Stomach (tissue), 9 donors: ENCODE data around the gene GALNT17. TPM values are rescaled to one million over a fixed set of nuclear protein-coding genes. Genes with fewer than 3 reads are reported as not detected.

Experiments used
- DNase-seq, 2 donors: peaks; one replicate each; pipeline versions ENCODE4 v3.0.0 to v3.0.0-alpha.2; 2013 to 2019
- H3K27ac ChIP-seq, 5 donors: fragments of 200-600 bp in 4 of 5; sonication (generic) in 4 of 5; one replicate each; pipeline ENCODE4 v1.5.1; 2013 to 2019; ENCODE audit warnings: mild to moderate bottlenecking in 1 of 5, moderate library complexity in 1 of 5
- H3K27me3 ChIP-seq, 3 donors: fragments of 200-600 bp; sonication (generic); one replicate each; pipeline ENCODE4 v1.5.1; 2017 to 2019; ENCODE audit warnings: mixed run types in 1 of 3
- H3K36me3 ChIP-seq, 4 donors: fragments of 200-600 bp; sonication (generic); 1 replicate in 3 of 4; 2 replicates in 1 of 4; pipeline ENCODE4 v1.5.1; 2016 to 2019
- H3K4me1 ChIP-seq, 4 donors: fragments of 200-600 bp; sonication (generic); one replicate each; pipeline ENCODE4 v1.5.1; 2016 to 2019
- H3K4me3 ChIP-seq, 4 donors: fragments of 200-600 bp; sonication (generic) in 3 of 4; one replicate each; pipeline ENCODE4 v1.5.1; 2016 to 2019; ENCODE audit warnings: mild to moderate bottlenecking in 1 of 4
- H3K9me3 ChIP-seq, 4 donors: fragments of 200-600 bp; sonication (generic); one replicate each; pipeline ENCODE4 v1.5.1; 2016 to 2019
- EP300 ChIP-seq: sonication (generic); formaldehyde crosslinking; IDR thresholded peaks from one replicate; pipeline ENCODE4 v1.6.1; 2017; ENCODE audit warnings: antibody characterized with exemption
- POLR2A ChIP-seq, 4 donors: fragments of 450-650 bp; IDR thresholded peaks; one replicate each; pipeline ENCODE4 v1.6.1; 2016; ENCODE audit warnings: antibody characterized with exemption in 4 of 4, control low read depth in 2 of 4, mild to moderate bottlenecking in 1 of 4, moderate library complexity in 1 of 4
- POLR2AphosphoS5 ChIP-seq, 3 donors: sonication (generic); formaldehyde crosslinking; IDR thresholded peaks; one replicate each; pipeline ENCODE4 v1.6.1; 2016; ENCODE audit warnings: antibody characterized with exemption in 3 of 3
- WGBS, 5 donors: extraction: QIAGEN DNeasy Blood & Tissue Kit in 3 of 5; methylation state at CpG; one replicate each; pipeline versions ENCODE4 v1.1.5 to v1.1.7; 2013 to 2018; 5-methylcytosine and 5-hydroxymethylcytosine counted together
- intact Hi-C: fragments of 100-400 bp; cut with DNase I; formaldehyde crosslinking; loops from one replicate; pipeline ENCODE4 v1.15.1; 2023; ENCODE audit warnings: low total_unique reads
- polyA plus RNA-seq, 3 donors: library from polyadenylated mRNA; stranded (reverse); fragments of 200-250 nt; gene quantifications; one replicate each; pipeline ENCODE4 v1.2.3, GENCODE V29; 2013
- total RNA-seq, 5 donors: library from RNA; depleted of rRNA; stranded (reverse); fragments of >200 nt; gene quantifications; one replicate each; pipeline versions ENCODE4 v1.1.0 to v1.2.3, GENCODE V29; 2014 to 2016
- TF ChIP-seq, protein P1 (sequence below), 7 experiments: fragments of 450-650 bp in 4 of 7; fragments of 200-600 bp in 3 of 7; sonication (generic) in 3 of 7; IDR thresholded peaks; one replicate each; pipeline ENCODE4 v1.5.1; 2016 to 2019; ENCODE audit warnings: antibody characterized with exemption in 7 of 7, control low read depth in 2 of 7, mild to moderate bottlenecking in 1 of 7
- donor health status: healthy with polysubstance abuse.
- donor health status: Bipolar disorder and iron deficiency.
- donor health status: healthy.

The GALNT17 gene
- total and polyA plus RNA-seq, 8 donors: 0.76 to 12.5 (median 1.6) TPM; not detected in 1

DNA sequence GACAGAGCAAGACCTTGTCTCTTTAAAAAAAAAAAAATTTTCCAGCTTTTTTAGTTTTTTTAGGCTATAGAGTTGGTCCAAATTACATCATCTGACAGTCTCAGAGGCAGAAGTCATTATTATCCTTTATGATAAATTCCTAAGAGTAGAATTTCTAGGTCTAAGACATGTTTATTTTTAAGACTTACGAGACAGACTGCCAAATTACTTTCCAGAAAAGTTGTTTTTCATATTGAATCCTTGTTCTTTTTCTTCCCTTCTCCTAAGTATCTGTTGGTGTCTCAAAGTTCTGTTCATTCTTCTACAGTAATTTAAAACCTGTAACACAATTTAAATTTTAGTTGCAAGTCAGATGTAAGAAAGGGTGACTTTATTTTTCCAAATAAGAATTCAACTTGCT, 421.4 kb downstream of the GALNT17 start:
- H3K27me3 ChIP-seq: no peaks in the 10 kb centered on the region
- no peak overlapping the region for H3K27ac ChIP-seq
- no peak for TF ChIP-seq EP300
- no peak for TF ChIP-seq POLR2AphosphoS5 (IDR thresholded peaks at IDR 0.05)
- TF ChIP-seq, protein P1, sequence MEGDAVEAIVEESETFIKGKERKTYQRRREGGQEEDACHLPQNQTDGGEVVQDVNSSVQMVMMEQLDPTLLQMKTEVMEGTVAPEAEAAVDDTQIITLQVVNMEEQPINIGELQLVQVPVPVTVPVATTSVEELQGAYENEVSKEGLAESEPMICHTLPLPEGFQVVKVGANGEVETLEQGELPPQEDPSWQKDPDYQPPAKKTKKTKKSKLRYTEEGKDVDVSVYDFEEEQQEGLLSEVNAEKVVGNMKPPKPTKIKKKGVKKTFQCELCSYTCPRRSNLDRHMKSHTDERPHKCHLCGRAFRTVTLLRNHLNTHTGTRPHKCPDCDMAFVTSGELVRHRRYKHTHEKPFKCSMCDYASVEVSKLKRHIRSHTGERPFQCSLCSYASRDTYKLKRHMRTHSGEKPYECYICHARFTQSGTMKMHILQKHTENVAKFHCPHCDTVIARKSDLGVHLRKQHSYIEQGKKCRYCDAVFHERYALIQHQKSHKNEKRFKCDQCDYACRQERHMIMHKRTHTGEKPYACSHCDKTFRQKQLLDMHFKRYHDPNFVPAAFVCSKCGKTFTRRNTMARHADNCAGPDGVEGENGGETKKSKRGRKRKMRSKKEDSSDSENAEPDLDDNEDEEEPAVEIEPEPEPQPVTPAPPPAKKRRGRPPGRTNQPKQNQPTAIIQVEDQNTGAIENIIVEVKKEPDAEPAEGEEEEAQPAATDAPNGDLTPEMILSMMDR (IDR thresholded peaks at IDR 0.05): no peak
- no peak for TF ChIP-seq POLR2A (IDR thresholded peaks at IDR 0.05)
- no peak for DNase-seq
- H3K9me3 ChIP-seq: peaks cover 0 to 36% (median 9%) of the 10 kb centered on the region in 4 donors
- intact Hi-C loops: no loop called here
- 28 to 61% (median 45%) methylated on average over 1 of the region's 1 CpG for WGBS, 5 donors
- H3K4me3 ChIP-seq: no peak overlapping the region
- no peaks in the 10 kb centered on the region for H3K36me3 ChIP-seq
- H3K4me1 ChIP-seq: no peaks in the 10 kb centered on the region

DNA sequence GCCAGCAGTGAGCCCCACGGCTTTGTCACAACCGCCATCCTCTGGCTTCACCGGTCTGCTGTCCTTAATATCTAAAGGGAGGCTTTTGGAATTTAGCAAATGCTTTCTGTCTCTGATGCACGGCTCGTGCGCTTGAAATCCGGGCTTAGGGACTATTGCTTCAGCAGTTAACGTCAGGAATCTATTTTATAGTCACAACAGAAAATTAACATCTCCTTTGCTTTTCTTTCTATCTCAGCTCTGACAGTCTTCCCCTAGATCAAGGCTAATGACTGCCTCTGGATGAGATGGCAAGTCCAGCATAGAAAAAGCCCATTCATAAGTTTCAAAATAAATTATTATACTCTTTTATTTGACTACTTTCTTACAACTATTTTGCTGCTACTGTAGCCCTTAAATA, 423.8 kb downstream of the GALNT17 start:
- H3K27ac ChIP-seq: no peak overlapping the region
- TF ChIP-seq, protein P1 (IDR thresholded peaks at IDR 0.05): no peak
- TF ChIP-seq EP300: no peak
- TF ChIP-seq POLR2A (IDR thresholded peaks at IDR 0.05): no peak
- no peak for TF ChIP-seq POLR2AphosphoS5 (IDR thresholded peaks at IDR 0.05)
- peaks cover 0 to 21% (median 9%) of the 10 kb centered on the region in 4 donors for H3K9me3 ChIP-seq
- no peaks in the 10 kb centered on the region for H3K27me3 ChIP-seq
- 86 to 90% (median 89%) methylated on average over 8 of the region's 8 CpGs for WGBS, 5 donors
- no peaks in the 10 kb centered on the region for H3K4me1 ChIP-seq
- DNase-seq: no peak
- intact Hi-C loops: no loop called here
- H3K36me3 ChIP-seq: no peaks in the 10 kb centered on the region
- no peak overlapping the region for H3K4me3 ChIP-seq

DNA sequence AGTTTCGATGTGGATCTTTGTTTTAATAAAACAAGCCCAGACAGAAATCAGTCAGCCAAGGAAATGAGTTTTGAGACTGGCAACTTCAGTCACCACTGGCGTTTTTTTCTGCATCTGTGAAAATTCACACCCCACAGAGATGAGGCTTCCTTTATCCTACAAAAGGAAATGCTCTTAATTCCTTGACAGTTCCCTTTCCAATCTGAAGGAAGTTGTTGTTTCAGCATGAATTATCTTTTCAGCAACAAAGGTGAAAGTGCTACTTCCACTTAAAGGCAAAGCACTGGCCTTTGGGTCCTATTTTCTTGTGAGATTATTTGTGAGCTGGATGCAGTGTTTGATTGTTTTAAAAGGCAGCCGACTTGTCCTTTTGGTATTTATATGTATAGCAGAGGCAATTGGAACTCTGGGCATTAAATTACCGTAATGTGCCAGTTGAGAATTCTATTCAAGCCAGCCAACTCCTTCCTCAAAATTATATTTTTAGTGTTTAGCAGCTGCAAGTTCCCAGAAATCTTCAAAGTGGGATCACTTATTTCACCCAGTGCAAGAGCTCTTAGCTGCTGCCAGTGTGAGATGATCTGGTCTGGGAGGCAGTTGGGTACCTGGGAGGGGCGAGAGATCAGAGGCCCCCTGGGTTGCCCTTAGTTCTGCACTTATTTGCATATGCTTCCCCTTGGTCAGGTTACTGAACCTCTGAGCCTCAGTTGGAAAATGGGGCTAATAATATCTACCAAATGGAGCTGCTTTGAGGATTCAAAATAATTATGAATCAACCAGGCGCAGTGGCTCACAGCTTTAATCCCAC, 427.1 kb downstream of the GALNT17 start:
- Histone ChIP-seq H3K36me3 (no peaks in the 10 kb centered on the region), H3K9me3 (no peaks in the 10 kb centered on the region), H3K4me3 (no peak overlapping the region), H3K27ac (no peak overlapping the region), H3K4me1 (no peaks in the 10 kb centered on the region), H3K27me3 (no peaks in the 10 kb centered on the region)
- intact Hi-C loops: no loop called here
- TF ChIP-seq EP300 (no peak), POLR2AphosphoS5 (IDR thresholded peaks at IDR 0.05) (no peak), POLR2A (IDR thresholded peaks at IDR 0.05) (no peak)
- TF ChIP-seq, protein P1 (IDR thresholded peaks at IDR 0.05): no peak
- WGBS, 5 donors: 46 to 61% (median 59%) methylated on average over 6 of the region's 6 CpGs
- no peak for DNase-seq

DNA sequence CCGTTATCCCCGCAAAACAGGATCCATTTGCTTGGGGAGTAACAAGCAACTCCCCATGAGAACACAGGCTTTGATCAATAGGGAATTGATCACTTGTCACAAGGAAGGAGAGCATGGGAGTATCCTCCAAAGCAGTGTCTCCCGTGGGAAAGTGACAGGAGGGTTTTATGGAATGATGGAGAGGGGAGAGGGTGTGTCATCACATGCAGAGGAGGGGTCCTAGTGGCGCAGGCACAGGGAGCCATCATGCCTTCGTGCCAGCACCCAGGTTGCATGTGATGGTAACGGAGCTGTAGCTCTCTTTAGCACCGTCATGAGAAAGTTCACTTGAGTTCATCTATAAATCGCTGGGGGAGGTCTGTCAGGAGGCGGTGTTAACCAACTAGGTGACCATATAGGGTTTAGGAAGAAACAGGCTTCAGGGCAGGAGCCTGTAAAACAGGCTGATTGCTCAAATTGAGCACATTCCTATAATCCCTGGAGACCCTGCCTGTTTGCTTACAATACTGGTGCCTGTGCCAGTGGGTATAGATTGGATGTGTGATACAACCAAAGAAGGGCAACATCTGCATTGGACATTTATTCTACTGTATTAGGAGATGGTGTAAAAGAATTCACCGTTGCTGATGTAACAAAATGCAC, 428.5 kb downstream of the GALNT17 start:
- Histone ChIP-seq H3K4me1 (no peaks in the 10 kb centered on the region), H3K9me3 (no peaks in the 10 kb centered on the region), H3K27ac (no peak overlapping the region), H3K27me3 (no peaks in the 10 kb centered on the region), H3K4me3 (no peak overlapping the region), H3K36me3 (no peaks in the 10 kb centered on the region)
- 66 to 84% (median 72%) methylated on average over 10 of the region's 10 CpGs for WGBS, 5 donors
- intact Hi-C loops: no loop called here
- TF ChIP-seq, protein P1 (IDR thresholded peaks at IDR 0.05): no peak
- TF ChIP-seq EP300: no peak
- TF ChIP-seq POLR2A (IDR thresholded peaks at IDR 0.05): no peak
- TF ChIP-seq POLR2AphosphoS5 (IDR thresholded peaks at IDR 0.05): no peak
- no peak for DNase-seq
